Stimulated activated CD8-positive, alpha-beta memory T cell treated with anti-CD3 and anti-CD28 coated beads, Interleukin-2, amount 100 ng/mL, for 48 hours (primary cell): Measurements from ENCODE around the gene LRRC4C.

Experiments used
- DNase-seq, 2 donors: peaks; one replicate each; pipeline ENCODE4 v3.0.0-alpha.2; 2020; ENCODE audit warnings: low read depth in 2 of 2

LRRC4C gene

DNA sequence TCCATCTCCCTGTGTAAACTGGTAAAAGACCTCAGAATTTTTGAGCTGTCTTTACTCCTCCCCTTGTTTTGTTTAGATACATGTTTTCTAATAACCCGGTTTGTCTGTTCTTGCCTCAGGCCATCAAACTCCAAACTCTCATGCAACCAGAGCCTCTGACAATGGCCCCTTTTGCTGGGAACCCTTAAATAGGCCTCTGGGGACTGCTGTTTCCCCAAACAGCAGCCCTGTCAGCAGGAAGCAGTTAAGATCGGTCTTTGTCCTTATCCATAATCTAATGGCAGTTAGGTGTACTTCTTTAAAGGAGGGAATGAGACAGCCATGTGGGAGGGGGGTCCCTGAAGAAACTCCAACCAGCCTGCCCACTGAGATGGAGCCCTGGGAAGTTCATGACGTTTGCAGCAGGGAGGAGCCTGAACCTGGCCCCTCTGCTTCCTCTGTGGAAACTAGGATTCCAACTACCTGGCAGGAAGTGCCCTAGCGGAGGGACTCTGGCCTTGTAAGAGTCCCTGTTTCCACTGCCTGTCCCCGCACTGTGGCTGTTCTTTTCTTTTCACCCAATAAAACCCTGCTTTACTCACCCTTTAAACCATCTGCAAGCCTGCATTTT, 1354.4 kb downstream of the LRRC4C start:
- no peak for DNase-seq

DNA sequence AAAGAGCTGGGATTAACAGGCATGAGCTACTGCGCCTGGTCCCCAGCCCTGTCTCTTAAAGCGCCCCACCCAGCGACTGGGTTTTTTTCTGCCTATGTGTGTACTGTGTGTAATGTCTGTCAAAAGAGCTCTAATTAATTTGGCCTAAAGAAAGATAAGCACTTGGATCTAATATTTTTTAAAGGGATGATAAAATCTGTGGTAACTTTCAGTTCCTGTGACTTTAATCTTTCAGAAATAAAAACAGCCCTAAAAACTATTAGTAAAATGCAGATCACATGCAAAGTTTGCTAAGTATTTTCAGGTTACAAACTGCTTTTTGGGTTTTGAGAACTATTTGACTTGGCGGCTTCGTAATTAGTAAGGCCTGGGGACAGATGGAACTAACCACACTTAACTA, 1358.7 kb downstream of the LRRC4C start:
- no peak for DNase-seq

DNA sequence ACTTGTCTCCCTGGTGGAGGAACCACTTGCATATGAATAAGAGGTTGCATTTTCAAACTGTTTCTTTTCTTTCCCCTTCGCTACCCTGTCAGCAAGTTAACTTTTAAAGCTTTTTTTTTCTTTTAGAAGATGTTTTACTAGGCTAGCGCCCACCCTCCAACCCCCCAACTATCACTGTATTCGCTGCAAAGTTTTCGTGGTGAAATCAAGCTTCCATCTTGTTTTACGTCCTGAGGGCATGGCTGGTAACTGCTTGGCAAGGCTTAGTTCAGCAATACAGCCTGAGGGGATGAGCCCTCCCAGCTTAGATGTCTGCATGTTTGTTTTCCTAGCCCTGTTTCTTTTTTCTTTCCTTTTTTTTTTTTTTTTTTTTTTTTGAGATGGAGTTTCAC, 1359.3 kb downstream of the LRRC4C start:
- no peak for DNase-seq

DNA sequence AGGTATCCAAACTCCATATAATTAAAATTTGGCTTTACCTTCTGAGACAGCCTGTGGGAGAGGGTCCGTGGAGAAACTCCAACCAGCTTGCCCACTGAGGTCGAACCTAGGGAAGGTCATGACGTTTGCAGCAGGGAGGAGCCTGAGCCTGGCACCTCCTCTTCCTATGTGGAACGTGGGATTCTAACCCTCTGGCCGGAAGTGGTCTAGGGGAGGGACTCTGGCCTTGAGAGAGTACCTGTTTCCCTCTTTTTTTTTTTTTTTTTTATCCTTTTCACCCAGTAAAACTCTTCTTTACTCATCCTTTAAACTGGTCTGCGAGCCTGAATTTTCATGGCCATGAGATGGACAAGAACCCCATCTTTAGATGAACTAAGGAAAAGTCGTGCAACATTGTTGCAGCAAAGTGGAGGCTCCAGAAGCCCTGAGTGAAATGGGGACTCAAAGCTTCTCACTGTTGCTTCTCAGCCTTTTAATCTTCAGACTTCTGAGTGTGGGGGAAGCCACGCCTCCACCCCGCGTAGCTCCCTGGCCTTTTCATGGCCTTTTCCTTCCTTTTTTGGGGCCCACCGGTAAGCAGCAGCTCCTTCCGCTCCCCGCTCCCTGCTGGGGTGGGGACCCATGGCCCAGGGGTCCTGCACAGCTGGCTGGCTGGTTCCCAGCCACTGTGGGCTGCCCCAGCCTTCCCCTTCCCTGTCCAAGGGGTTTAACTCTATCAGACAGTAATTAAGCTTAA, 1359.9 kb downstream of the LRRC4C start:
- no peak for DNase-seq

DNA sequence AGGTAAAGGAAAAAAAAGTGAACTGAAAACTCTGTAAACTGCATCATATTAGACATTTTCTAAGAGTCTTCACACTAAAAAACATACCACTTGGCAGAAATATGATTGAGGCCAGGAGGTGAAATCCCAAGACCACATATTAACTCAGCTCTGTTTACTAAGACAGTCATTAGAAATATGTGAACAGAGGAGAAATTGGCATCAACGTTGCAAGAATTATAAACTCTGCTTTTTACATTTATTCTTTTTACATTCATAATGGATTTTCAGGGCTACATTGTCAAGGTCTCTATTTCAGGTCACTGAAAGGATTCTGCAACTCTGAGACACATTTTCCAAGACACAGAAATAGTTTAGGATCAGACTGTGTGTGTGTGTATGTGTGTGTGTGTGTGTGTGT, 1364.0 kb downstream of the LRRC4C start:
- DNase-seq: no peak

DNA sequence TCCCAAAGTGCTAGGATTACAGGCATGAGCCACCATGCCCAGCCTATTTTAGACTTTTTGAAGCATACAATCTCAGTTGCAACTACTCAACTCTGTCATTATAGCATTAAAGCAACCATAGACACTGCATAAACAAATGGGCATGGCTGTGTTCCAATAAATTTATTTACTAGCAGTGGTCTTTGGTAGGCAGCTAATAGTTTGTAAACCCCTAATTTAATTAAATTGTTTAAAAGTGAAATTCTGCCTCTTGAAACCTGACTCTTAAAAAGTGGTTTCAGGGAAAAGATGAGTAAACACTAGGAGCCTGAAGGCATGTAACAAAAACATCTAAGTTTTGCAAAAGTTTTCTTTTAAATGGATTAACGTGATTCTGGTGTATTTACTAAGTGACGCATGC, 1364.5 kb downstream of the LRRC4C start:
- no peak for DNase-seq

DNA sequence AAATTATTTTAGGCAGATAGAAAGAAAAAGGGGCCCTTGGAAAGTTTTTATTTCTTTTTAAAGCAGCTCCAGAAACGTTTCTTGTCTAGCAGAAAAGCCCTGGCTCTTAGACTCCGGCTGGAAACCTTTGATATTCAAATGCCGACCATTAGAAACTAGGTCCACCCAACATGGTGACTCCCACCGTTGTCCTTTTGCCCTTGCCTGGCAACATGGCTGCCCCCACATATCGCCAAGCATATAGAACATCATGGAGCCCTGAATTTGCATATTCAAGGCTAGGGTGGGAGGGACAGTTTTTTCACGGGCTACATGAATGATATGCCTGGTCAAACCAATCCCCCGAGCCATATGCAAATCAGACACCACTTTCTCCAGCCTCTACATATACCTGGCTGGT, 1379.0 kb downstream of the LRRC4C start:
- DNase-seq: no peak
